HUES48 (cell line): ENCODE data around the gene RHBDD1.

ENCODE experiments used
- H3K27ac ChIP-seq: one replicate; pipeline ENCODE4 v1.7.0; 2013; ENCODE audit warnings: low read depth, low read length, inconsistent platforms
- H3K27me3 ChIP-seq: 2 replicates; pipeline ENCODE4 v1.6.1; 2013; ENCODE audit warnings: mild to moderate bottlenecking, low read length; ENCODE audit not compliant: control insufficient read depth, insufficient read depth
- H3K36me3 ChIP-seq: 2 replicates; pipeline ENCODE4 v1.6.1; 2013; ENCODE audit warnings: low read length; ENCODE audit not compliant: control insufficient read depth, insufficient read depth
- H3K4me1 ChIP-seq: 2 replicates; pipeline ENCODE4 v1.6.1; 2013; ENCODE audit warnings: mild to moderate bottlenecking, low read length; ENCODE audit not compliant: control insufficient read depth, insufficient read depth
- H3K4me3 ChIP-seq: 2 replicates; pipeline ENCODE4 v1.5.1; 2013; ENCODE audit warnings: mild to moderate bottlenecking, low read depth, low read length
- H3K9ac ChIP-seq: 2 replicates; pipeline ENCODE4 v1.6.1; 2013; ENCODE audit warnings: mild to moderate bottlenecking, low read depth, low read length, moderate library complexity
- H3K9me3 ChIP-seq: 2 replicates; pipeline ENCODE4 v1.6.1; 2013; ENCODE audit warnings: low read length; ENCODE audit not compliant: control insufficient read depth, insufficient read depth

RHBDD1 gene

GRCh38 chr2:226873826-226874225, 38.0 kb downstream of the RHBDD1 start:
- no peaks in the 10 kb centered on the region for H3K9me3 ChIP-seq
- H3K9ac ChIP-seq, result no peak overlapping the region
- H3K27me3 ChIP-seq, result no peaks in the 10 kb centered on the region
- peaks cover 23% of the 10 kb centered on the region for H3K4me1 ChIP-seq
- no peaks in the 10 kb centered on the region for H3K36me3 ChIP-seq
- no peak overlapping the region for H3K4me3 ChIP-seq
- no peak overlapping the region for H3K27ac ChIP-seq

DNA sequence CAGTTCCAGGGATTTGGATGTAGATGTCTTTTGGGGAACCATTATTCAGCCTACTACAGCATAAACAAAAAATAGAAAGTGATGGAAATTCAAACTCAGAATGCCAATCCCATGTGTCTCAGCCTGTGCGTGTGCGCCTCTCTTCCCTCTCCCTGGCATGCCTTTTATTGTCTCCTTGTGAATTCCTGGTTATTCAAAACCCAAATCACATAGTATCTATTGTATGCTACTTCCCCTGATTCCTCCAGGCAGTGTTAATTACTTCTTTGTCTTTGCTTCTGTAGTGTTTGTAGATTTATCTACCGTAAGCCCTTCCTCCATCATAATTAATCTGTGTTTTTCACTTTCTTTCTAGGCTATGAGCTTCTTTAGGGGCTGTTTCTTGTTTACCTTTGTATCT, 38.9 kb downstream of the RHBDD1 start:
- Histone ChIP-seq H3K4me3 (no peak overlapping the region), H3K4me1 (peaks cover 14% of the 10 kb centered on the region), H3K9ac (no peak overlapping the region), H3K27me3 (no peaks in the 10 kb centered on the region), H3K36me3 (no peaks in the 10 kb centered on the region), H3K9me3 (no peaks in the 10 kb centered on the region), H3K27ac (no peak overlapping the region)

DNA sequence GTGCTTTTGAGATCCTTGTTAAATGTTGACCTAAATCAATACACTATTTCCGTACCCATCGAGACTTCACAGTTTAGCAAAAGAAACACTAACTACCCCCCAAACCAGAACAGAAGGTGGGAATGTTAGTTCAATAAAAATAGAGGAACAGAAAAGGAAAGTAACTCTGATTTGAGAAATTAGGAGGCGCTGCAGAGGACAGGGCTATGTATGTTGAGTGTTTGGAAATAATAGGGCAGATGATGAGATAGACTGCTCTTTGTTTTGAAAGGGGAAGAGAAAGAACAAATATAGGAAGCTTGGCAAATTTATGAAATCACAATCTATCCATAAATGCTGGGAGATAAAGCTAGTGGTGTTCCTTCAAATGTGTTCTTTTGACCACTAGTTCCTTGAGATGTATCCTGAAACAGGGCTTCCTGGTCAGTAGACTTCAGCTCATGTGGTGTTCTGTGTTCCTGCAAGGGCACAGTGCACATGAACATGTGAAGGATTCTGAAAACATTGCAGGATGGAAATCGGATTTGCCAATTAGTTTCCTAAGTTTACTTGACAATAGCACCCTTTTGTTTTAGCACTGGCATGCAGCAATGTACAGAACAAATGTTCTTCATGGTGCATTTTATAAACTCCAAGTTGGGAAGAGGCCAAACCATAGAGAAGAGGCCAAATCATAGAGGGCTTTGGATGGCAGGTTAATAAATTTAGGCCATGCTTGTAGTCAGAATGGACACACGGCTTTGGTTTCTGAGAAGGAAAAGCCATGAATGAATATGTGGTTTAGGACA, 39.8 kb downstream of the RHBDD1 start:
- no peak overlapping the region for H3K27ac ChIP-seq
- no peak overlapping the region for H3K9ac ChIP-seq
- H3K4me3 ChIP-seq, result no peak overlapping the region
- no peaks in the 10 kb centered on the region for H3K27me3 ChIP-seq
- no peaks in the 10 kb centered on the region for H3K36me3 ChIP-seq
- peaks cover 10% of the 10 kb centered on the region for H3K4me1 ChIP-seq
- no peaks in the 10 kb centered on the region for H3K9me3 ChIP-seq

- Histone ChIP-seq H3K9ac (no peak overlapping the region), H3K36me3 (no peaks in the 10 kb centered on the region)
Measured at GRCh38 chr2:226877491-226877890, 41.6 kb downstream of the RHBDD1 start.

DNA sequence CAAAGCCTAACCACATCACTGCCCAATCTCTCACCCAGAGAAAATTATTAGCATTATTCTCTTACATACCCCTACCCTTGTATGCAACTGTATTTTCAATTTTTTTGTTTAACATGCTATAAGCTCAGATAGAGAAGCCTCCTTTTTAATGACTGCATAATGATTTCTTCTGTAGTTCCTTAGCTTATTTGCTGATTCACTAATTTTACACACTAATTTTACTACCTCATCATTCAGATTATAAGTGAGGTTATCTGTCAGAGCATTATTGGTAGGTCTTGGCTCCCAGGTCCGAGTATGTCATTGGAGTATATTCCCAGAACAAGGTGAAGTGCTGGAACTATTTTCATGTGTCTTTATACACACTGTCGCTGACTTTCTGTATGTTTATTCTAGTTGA, 45.4 kb downstream of the RHBDD1 start:
- no peak overlapping the region for H3K9ac ChIP-seq
- H3K9me3 ChIP-seq, result no peaks in the 10 kb centered on the region
- no peak overlapping the region for H3K27ac ChIP-seq
- no peaks in the 10 kb centered on the region for H3K4me1 ChIP-seq
- no peaks in the 10 kb centered on the region for H3K36me3 ChIP-seq
- H3K4me3 ChIP-seq, result no peak overlapping the region
- no peaks in the 10 kb centered on the region for H3K27me3 ChIP-seq

More at GRCh38 chr2:226877491-226877890, 41.6 kb downstream of the RHBDD1 start:
- no peak overlapping the region for H3K4me3 ChIP-seq
- no peak overlapping the region for H3K27ac ChIP-seq
- no peaks in the 10 kb centered on the region for H3K27me3 ChIP-seq
- peaks cover 10% of the 10 kb centered on the region for H3K4me1 ChIP-seq
- H3K9me3 ChIP-seq, result no peaks in the 10 kb centered on the region

DNA sequence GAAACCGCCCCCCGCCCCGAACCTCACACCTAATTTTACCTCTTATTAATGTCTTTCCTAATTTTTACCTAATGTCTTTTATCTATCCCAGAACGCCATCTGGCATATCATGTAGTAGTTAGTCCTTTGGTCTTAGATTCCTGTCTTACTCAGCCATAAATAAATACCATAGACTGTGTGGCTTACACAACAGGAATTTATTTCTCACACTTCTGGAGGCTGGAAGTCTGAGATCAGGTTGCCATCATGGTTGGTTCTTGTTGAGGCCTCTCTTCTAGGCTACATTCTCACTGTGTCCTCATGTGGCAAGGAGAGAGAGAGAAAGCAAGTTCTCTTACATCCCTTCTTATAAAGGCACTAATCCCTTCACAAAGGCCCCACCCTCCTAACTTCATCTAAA, 46.8 kb downstream of the RHBDD1 start:
- no peak overlapping the region for H3K27ac ChIP-seq
- H3K9me3 ChIP-seq, result no peaks in the 10 kb centered on the region
- H3K27me3 ChIP-seq, result no peaks in the 10 kb centered on the region
- no peaks in the 10 kb centered on the region for H3K36me3 ChIP-seq
- H3K4me3 ChIP-seq, result no peak overlapping the region
- no peak overlapping the region for H3K9ac ChIP-seq
- H3K4me1 ChIP-seq, result no peaks in the 10 kb centered on the region

GRCh38 chr2:226883296-226883795, 47.5 kb downstream of the RHBDD1 start:
- no peak overlapping the region for H3K27ac ChIP-seq
- H3K9ac ChIP-seq, result no peak overlapping the region
- no peaks in the 10 kb centered on the region for H3K9me3 ChIP-seq
- no peak overlapping the region for H3K4me3 ChIP-seq
- H3K27me3 ChIP-seq, result no peaks in the 10 kb centered on the region
- H3K36me3 ChIP-seq, result no peaks in the 10 kb centered on the region
- H3K4me1 ChIP-seq, result no peaks in the 10 kb centered on the region

DNA sequence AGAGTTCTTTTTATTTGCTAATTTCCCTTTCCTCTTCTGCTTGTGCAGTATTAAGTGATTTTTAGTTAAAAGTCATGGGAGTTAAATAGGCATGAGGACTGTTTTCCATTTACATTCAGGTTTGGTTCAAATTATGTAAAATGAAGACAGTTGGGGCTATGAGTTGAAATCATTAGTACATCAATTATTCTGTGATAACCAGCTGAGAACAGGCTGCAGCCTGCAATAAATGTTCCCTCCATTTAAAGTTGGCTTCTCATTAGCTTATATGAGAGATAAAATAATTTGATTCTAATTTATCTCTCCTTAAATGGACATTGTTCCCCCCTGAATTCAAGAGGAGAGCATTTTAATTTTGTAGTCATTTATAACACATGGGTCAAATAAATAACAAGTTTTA, 48.3 kb downstream of the RHBDD1 start:
- Histone ChIP-seq H3K36me3 (no peaks in the 10 kb centered on the region), H3K27ac (no peak overlapping the region), H3K4me1 (no peaks in the 10 kb centered on the region), H3K9ac (no peak overlapping the region), H3K9me3 (no peaks in the 10 kb centered on the region), H3K4me3 (no peak overlapping the region), H3K27me3 (no peaks in the 10 kb centered on the region)

DNA sequence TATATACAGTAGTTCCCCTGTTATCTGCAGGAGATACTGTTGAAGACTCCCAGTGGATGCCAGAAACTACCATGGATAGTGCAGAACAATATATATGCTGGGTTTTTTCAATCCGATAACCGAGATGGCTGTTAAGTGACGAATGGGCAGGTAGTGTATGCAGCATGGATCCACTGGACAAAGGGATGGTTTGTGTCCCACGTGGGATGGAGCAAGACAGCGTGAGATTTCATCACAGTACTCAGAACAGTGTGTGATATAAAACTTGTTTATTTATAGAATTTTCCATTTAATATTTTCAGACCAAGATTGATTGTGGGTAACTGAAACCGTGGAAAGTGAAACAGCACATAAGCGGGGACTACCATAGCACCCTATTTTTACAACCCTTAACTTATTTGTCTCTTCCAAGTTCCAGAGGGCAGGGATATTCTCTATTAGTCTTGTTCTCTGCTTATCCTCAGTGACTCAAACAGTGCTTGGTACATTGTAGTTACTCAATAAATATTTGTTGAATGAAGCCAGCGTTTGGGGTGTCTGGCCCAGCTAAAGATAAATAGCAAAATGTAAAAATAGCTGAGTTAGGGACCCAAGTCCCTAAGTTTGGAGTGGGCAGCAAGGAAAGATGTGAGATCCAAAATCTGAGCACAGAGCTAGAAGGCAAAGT, 50.0 kb downstream of the RHBDD1 start:
- H3K27me3 ChIP-seq, result no peaks in the 10 kb centered on the region
- no peaks in the 10 kb centered on the region for H3K9me3 ChIP-seq
- H3K9ac ChIP-seq, result no peak overlapping the region
- H3K4me3 ChIP-seq, result no peak overlapping the region
- no peak overlapping the region for H3K27ac ChIP-seq
- H3K36me3 ChIP-seq, result no peaks in the 10 kb centered on the region
- H3K4me1 ChIP-seq, result no peaks in the 10 kb centered on the region

DNA sequence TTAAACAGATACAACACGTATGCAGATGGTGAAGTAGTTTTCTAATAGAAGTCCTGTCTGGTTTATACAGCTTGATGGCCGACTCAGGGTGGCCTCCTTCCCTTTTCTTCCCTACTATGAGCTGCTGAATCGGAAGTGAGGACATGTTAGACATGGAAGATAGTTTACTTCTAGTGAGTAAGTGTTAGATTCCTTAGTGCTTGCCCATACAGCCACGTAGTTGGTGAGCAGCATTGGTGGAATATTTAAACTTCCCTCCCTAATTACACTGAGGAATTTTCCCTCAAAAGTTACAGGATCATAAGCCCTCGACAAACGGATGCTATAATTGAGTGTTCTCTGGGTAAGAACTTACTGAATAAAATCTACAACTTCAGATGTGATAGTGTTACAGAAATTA, 52.1 kb downstream of the RHBDD1 start:
- H3K36me3 ChIP-seq, result no peaks in the 10 kb centered on the region
- H3K27me3 ChIP-seq, result no peaks in the 10 kb centered on the region
- no peak overlapping the region for H3K9ac ChIP-seq
- no peaks in the 10 kb centered on the region for H3K4me1 ChIP-seq
- H3K4me3 ChIP-seq, result no peak overlapping the region
- no peak overlapping the region for H3K27ac ChIP-seq
- no peaks in the 10 kb centered on the region for H3K9me3 ChIP-seq

GRCh38 chr2:226888378-226888965, 52.6 kb downstream of the RHBDD1 start:
- Histone ChIP-seq H3K4me1 (no peaks in the 10 kb centered on the region), H3K27me3 (no peaks in the 10 kb centered on the region), H3K9me3 (no peaks in the 10 kb centered on the region), H3K4me3 (no peak overlapping the region), H3K27ac (no peak overlapping the region), H3K9ac (no peak overlapping the region), H3K36me3 (no peaks in the 10 kb centered on the region)
